Spleen (tissue), 7 donors: ENCODE results near the gene HERC3.

Experiments
- POLR2AphosphoS5 ChIP-seq, 3 donors: sonication (generic); formaldehyde crosslinking; IDR thresholded peaks; one replicate each; pipeline ENCODE4 v1.5.1; 2017; ENCODE audit warnings: antibody characterized with exemption in 3 of 3
- TF ChIP-seq, protein P1 (sequence below), 11 experiments: fragments of 200-600 bp in 7 of 11; fragments of 450-650 bp in 4 of 11; sonication (generic) in 4 of 11; IDR thresholded peaks in 8 of 11; conservative IDR thresholded peaks in 3 of 11; 1 replicate in 7 of 11; 2 replicates in 4 of 11; pipeline versions ENCODE4 v1.4.0 to v1.8.0; 2016 to 2021; ENCODE audit warnings: antibody characterized with exemption in 11 of 11, inconsistent platforms in 4 of 11, mild to moderate bottlenecking in 1 of 11
- donor health status: DM: no; HTN: no; CAD: no; lungs with moderate emphysema.
- donor health status: DM: no; HTN: no; CAD: no.
- donor health status: DM: no; HTN: no; CAD: no.

- TF ChIP-seq, protein P1, sequence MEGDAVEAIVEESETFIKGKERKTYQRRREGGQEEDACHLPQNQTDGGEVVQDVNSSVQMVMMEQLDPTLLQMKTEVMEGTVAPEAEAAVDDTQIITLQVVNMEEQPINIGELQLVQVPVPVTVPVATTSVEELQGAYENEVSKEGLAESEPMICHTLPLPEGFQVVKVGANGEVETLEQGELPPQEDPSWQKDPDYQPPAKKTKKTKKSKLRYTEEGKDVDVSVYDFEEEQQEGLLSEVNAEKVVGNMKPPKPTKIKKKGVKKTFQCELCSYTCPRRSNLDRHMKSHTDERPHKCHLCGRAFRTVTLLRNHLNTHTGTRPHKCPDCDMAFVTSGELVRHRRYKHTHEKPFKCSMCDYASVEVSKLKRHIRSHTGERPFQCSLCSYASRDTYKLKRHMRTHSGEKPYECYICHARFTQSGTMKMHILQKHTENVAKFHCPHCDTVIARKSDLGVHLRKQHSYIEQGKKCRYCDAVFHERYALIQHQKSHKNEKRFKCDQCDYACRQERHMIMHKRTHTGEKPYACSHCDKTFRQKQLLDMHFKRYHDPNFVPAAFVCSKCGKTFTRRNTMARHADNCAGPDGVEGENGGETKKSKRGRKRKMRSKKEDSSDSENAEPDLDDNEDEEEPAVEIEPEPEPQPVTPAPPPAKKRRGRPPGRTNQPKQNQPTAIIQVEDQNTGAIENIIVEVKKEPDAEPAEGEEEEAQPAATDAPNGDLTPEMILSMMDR (IDR thresholded peaks at IDR 0.05 in 8 of 11, conservative IDR thresholded peaks at IDR 0.05 in 3 of 11), result no peak
- TF ChIP-seq POLR2AphosphoS5 (IDR thresholded peaks at IDR 0.05), result no peak
Observed at GRCh38 chr4:88674565-88674964, 82.3 kb downstream of the HERC3 start.
